Omental fat pad (tissue), 4 donors: ENCODE results near the gene CNOT4. TPM values are rescaled to one million over a fixed set of nuclear protein-coding genes. Genes with fewer than 3 reads are reported as not detected.
"Not testable (repeated sequence)": the region's sequence is repeated elsewhere in the genome, so short reads cannot be mapped to it uniquely, and the experiment has no call there.

Experiments
- ATAC-seq: fragments of 150-250 bp; one replicate; pipeline ENCODE4 v1.9.1; 2016; ENCODE audit warnings: mild to moderate bottlenecking, moderate library complexity; ENCODE audit not compliant: low FRiP score
- DNase-seq: peaks from one replicate; pipeline ENCODE4 v3.0.0-alpha.2; 2019; ENCODE audit warnings: low spot score
- total RNA-seq, 4 donors: library from RNA; depleted of rRNA; stranded (reverse); fragments of >200 nt; gene quantifications; one replicate each; pipeline ENCODE4 v1.1.0, GENCODE V29; 2016
- TF ChIP-seq, protein P1 (sequence below), 3 donors: fragments of 450-650 bp; IDR thresholded peaks; one replicate each; pipeline ENCODE4 v1.5.1; 2016 to 2017; ENCODE audit warnings: antibody characterized with exemption in 3 of 3, mild to moderate bottlenecking in 3 of 3, moderate library complexity in 2 of 3

CNOT4 gene
- total RNA-seq, 4 donors from 2014 or later = 19.8 to 21.8 (median 20.2) TPM

GRCh38 chr7:135481598-135481979, 28.3 kb downstream of the CNOT4 start:
- TF ChIP-seq, protein P1, sequence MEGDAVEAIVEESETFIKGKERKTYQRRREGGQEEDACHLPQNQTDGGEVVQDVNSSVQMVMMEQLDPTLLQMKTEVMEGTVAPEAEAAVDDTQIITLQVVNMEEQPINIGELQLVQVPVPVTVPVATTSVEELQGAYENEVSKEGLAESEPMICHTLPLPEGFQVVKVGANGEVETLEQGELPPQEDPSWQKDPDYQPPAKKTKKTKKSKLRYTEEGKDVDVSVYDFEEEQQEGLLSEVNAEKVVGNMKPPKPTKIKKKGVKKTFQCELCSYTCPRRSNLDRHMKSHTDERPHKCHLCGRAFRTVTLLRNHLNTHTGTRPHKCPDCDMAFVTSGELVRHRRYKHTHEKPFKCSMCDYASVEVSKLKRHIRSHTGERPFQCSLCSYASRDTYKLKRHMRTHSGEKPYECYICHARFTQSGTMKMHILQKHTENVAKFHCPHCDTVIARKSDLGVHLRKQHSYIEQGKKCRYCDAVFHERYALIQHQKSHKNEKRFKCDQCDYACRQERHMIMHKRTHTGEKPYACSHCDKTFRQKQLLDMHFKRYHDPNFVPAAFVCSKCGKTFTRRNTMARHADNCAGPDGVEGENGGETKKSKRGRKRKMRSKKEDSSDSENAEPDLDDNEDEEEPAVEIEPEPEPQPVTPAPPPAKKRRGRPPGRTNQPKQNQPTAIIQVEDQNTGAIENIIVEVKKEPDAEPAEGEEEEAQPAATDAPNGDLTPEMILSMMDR (IDR thresholded peaks at IDR 0.05) = no peak
- no peak for DNase-seq
- no peak for ATAC-seq

DNA sequence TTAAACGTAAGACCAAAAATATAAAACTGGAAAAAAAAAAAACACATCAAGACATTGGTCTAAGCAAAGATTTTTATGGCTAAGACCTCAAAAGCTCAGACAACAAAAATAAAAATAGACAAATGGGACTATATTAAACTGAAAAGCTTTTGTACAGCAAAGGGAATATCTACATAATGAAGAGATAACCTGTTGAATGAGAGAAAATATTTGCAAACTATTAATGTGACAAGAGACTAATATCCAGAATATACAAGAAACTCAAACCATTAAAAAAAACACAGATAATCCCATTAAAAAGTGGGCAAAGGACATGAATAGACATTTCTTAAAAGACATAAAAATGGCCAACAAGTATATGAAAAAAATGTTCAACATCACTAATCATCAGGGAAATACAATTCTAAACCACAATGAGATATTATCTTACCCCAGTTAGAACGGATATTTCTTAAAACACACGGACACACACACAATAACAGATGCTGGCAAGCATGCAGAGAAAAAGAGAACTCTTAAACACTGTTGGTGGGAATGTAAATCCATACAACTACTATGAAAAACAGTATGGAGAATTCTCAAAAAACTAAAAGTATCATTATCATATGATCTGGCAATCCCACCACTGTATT, 28.8 kb downstream of the CNOT4 start:
- TF ChIP-seq, protein P1 (IDR thresholded peaks at IDR 0.05) = no peak

DNA sequence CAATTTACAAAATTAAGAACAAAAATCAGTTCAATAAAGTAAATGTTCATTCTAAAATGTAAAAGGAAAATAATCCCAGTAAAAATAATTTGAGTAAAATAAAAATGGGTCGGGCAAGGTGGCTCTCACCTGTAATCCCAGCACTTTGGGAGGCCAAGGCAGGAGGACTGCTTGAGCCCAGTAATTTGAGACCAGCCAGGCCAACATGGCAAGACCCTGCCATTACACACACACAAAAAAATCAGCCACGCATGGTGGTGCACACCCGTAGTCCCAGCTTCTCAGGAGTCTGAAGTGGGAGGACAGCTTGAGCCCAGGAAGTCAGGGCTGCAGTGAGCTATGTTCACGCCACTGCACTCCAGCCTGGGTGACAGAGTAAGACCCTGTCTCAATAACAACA, 34.4 kb downstream of the CNOT4 start:
- TF ChIP-seq, protein P1 (IDR thresholded peaks at IDR 0.05) = no peak
- ATAC-seq (no peak), DNase-seq (no peak)

More for the DNA sequence above, 28.8 kb downstream of the CNOT4 start:
- ATAC-seq (no peak), DNase-seq (no peak)

- DNase-seq, ATAC-seq: not testable (repeated sequence)
Measured at GRCh38 chr7:135469705-135470104, 40.2 kb downstream of the CNOT4 start.

DNA sequence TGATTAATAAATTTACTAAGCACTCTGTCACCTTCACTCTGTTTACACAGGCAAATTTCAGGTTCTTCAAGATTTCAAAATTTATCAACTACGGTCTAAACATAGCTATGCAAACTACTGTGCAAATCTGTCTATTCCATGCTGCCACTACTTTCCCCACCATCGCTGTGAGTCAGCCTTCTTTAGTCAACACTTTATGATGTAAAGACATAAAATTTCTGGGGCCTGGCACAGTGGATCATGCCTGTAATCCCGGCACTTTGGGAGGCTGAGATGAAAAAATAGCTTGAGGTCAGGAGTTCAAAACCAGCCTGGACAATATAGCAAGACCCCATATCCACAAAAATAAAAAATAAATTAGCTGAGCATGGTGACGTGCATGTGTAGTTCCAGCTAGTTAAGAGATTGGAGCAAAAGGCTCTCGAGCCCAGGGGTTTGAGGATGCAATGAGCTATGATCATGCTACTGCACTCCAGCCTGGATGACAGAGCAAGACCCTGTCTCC, 42.6 kb downstream of the CNOT4 start:
- no peak for ATAC-seq
- TF ChIP-seq, protein P1 (IDR thresholded peaks at IDR 0.05) = no peak

DNA sequence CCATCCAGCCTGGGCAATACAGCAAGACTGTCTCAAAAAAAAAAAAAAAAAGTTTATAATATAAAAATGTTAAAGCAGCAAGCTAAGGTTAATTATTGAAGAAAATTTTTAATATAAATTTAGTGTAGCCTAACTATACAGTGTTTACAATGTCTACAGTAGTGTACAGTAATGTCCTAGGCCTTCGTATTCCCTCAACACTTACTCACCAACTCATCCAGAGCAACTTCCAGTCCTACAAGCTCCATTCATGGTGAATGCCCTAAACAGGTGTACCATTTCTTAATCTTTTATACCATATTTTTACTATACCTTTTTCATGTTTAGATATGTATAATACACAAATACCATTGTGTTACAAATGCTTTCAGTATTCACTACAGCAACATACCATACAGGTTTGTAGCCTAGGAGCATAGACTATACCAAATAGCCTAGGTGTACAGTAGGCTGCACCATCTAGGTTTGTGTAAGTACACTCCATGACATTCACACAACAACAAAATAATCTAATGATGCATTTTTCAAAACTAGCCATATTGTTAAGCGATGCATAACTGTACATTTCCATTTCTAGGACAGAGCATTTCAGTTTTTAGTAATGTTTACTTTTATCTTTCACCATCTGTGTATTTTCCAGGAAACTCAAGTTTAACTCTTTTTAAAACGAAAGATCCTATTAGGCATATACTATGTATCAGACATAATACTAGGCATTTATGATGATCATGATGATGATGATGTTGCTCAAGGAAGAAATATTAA, 43.3 kb downstream of the CNOT4 start:
- DNase-seq = no peak
- ATAC-seq = no peak
- TF ChIP-seq, protein P1 (IDR thresholded peaks at IDR 0.05) = no peak

More for the DNA sequence above, 42.6 kb downstream of the CNOT4 start:
- DNase-seq = no peak

GRCh38 chr7:135463908-135464307, 46.0 kb downstream of the CNOT4 start:
- TF ChIP-seq, protein P1 (IDR thresholded peaks at IDR 0.05) = no peak
- no peak for ATAC-seq

More at GRCh38 chr7:135463908-135464307, 46.0 kb downstream of the CNOT4 start:
- DNase-seq = no peak
